GM10847 (cell line): Measurements from ENCODE around the gene SS18L1.

ENCODE experiments used
- POLR2A ChIP-seq: IDR thresholded peaks from 2 replicates; pipeline ENCODE4 v1.6.1; 2011; ENCODE audit not compliant: insufficient read length; ENCODE audit errors: extremely low read depth

SS18L1 gene

GRCh38 chr20:62182469-62183425, 39.2 kb downstream of the SS18L1 start, which contains the start of gene MTG2:
Gene MTG2 (plus strand): TSS chr20:62183028. CDS start chr20:62193421, 10,393 bp downstream.
- peak; percentile 98 for TF ChIP-seq POLR2A

GRCh38 chr20:62183426-62184142, 40.0 kb downstream of the SS18L1 start:
- TF ChIP-seq POLR2A = no peak

GRCh38 chr20:62186096-62186426, 42.5 kb downstream of the SS18L1 start:
- no peak for TF ChIP-seq POLR2A

- TF ChIP-seq POLR2A = no peak
Measured at GRCh38 chr20:62186887-62187866, 43.6 kb downstream of the SS18L1 start.

GRCh38 chr20:62190639-62191411, 47.3 kb downstream of the SS18L1 start:
- TF ChIP-seq POLR2A = no peak

GRCh38 chr20:62191781-62192559, 48.4 kb downstream of the SS18L1 start:
- TF ChIP-seq POLR2A = no peak

DNA sequence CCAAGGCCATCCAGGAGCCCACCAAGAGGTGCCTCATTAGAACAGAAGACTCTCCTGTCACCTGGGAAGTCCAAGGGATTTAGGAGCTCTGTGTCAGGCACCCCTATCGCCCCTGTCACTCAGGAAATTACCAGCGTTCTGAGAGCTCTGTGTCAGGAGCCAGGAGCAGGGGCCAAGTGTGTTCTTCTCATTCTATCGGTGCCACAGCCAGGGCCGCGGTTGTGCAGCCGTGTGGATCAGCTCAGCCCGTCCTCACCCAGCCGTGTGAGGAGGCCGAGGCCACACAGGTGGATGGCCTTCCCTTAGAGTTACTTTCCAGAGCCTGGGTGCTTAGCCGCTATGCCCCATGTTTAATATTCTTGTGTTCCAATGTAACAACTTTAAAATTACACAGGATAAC, 49.1 kb downstream of the SS18L1 start:
- no peak for TF ChIP-seq POLR2A

DNA sequence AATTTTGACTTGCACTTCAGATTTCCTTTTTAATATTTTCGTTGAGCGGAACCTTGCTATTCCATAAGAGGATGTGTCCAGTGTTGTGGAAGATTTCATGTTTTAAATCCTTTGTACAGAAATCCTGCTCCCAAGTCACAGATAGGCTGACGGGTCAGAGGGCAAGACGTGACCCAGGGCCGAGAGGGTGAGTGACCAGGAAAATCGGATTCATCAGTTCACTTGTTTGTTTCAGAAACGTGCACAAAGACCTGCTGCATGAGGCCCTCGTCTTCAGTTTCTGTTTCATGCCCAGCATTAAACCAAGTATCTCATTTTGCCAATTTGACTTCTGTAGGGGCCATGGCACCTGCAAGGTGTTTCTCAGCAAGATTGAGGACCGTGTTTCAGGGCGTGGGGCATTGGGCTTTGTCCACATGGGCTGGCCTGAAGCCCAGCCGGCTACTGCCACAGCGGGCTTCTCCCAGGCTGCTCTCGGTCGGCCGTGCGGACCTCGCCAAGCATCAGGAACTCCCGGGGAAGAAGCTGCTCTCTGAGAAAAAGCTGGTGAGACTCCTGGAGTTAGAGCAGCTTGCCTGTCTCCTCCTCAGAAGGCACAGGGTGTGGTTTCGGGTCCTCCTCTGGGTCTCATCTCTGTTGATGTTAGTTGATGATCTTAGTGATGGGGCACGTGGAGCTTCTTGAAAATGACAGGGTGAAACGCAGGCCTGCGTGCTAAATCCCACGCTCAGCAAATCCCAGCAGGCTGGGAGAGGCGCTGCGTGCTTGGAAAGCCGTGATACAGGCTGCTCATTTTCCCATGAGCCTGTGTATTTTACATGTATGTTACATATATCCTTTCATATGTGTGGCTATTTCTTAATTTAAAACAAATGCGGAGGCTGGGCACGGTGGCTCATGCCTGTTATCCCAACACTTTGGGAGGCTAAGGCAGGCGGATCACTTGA, 49.8 kb downstream of the SS18L1 start:
- no peak for TF ChIP-seq POLR2A

DNA sequence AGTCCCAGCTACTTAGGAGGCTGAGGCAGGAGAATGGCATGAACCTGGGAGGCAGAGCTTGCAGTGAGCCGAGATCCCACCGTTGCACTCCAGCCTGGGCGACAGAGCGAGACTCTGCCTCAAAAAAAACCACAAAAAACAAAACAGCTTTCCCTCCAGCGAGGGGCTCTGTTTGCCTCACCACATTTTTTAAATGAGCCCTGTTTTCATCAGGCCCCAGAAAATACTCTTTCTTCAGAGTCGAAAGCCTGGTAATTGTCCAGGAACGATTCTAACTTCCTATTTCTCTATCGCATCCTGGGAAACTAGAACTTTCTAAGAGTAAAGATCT, 51.5 kb downstream of the SS18L1 start:
- TF ChIP-seq POLR2A = no peak

DNA sequence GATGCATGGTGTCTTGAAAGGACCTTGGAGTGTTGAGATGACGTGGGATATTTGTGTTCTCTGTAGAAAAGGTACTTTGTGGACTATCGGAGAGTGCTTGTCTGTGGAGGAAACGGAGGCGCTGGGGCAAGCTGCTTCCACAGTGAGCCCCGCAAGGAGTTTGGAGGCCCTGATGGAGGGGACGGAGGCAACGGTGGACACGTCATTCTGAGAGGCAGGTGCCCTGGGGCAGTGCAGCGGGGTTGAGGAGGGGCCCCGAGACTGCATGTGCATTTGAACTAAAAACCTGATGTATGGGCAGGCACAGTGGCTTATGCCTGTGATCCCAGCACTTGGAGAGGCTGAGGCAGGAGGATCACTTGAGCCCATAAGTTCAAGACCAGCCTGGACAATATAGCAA, 52.2 kb downstream of the SS18L1 start:
- no peak for TF ChIP-seq POLR2A

DNA sequence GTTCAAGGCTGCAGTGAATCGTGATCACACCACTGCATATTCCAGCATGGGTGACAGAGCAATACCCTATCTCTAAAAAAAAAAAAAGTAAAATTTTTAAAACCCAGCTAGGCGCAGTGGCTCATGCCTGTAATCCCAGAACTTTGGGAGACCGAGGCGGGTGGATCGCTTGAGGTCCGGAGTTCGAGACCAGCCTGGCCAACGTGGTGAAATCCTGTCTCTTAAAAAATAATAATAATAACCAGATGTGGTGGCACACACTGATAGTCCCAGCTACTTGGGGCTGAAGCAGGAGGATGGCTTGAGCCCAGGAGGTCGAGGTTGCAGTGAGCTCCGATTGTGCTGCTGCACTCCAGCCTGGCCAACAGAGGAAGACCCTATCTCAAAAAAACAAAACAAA, 52.7 kb downstream of the SS18L1 start:
- no peak for TF ChIP-seq POLR2A

- no peak for TF ChIP-seq POLR2A
Measured at GRCh38 chr20:62197311-62197710, 53.7 kb downstream of the SS18L1 start.

GRCh38 chr20:62197801-62198200, 54.2 kb downstream of the SS18L1 start:
- TF ChIP-seq POLR2A = no peak
